Loucy (cell line): Measurements from ENCODE around the gene FGFR2.

Source experiments
- CTCF ChIP-seq: fragments of 200-600 bp; sonication (generic); conservative IDR thresholded peaks from 2 replicates; pipeline ENCODE4 v1.5.1; 2014; ENCODE audit warnings: mild to moderate bottlenecking, antibody characterized with exemption, low read length
- EZH2phosphoT487 ChIP-seq: fragments of 200-600 bp; IDR thresholded peaks from 2 replicates; pipeline ENCODE4 v1.6.1; 2018; ENCODE audit warnings: antibody characterized with exemption, mild to moderate bottlenecking, moderate library complexity, borderline replicate concordance

- TF ChIP-seq CTCF = no peak
- no peak for TF ChIP-seq EZH2phosphoT487
Measured at GRCh38 chr10:121462281-121462680, 136.0 kb downstream of the FGFR2 start.
